HUES6 (cell line): Measurements from ENCODE around the gene CANT1.
"Not testable (repeated sequence)": the region's sequence is repeated elsewhere in the genome, so short reads cannot be mapped to it uniquely, and the experiment has no call there.

Experiments used
- H3K27ac ChIP-seq: 2 replicates; pipeline ENCODE4 v1.7.0; 2013; ENCODE audit warnings: low read depth, mild to moderate bottlenecking, low read length, inconsistent platforms
- H3K27me3 ChIP-seq: 2 replicates; pipeline ENCODE4 v1.6.1; 2013; ENCODE audit warnings: low read length; ENCODE audit not compliant: control insufficient read depth, insufficient read depth
- H3K36me3 ChIP-seq: 2 replicates; pipeline ENCODE4 v1.6.1; 2013; ENCODE audit warnings: low read length; ENCODE audit not compliant: control insufficient read depth, insufficient read depth
- H3K4me1 ChIP-seq: 2 replicates; pipeline ENCODE4 v1.6.1; 2013; ENCODE audit warnings: low read length; ENCODE audit not compliant: control insufficient read depth, insufficient read depth
- H3K4me3 ChIP-seq: 2 replicates; pipeline ENCODE4 v1.5.1; 2013; ENCODE audit warnings: low read depth, low read length
- H3K9ac ChIP-seq: one replicate; pipeline ENCODE4 v1.6.1; 2013; ENCODE audit warnings: mild to moderate bottlenecking, low read length
- H3K9me3 ChIP-seq: 2 replicates; pipeline ENCODE4 v1.6.1; 2013; ENCODE audit warnings: low read depth, low read length; ENCODE audit not compliant: control insufficient read depth, insufficient read depth

The CANT1 gene

DNA sequence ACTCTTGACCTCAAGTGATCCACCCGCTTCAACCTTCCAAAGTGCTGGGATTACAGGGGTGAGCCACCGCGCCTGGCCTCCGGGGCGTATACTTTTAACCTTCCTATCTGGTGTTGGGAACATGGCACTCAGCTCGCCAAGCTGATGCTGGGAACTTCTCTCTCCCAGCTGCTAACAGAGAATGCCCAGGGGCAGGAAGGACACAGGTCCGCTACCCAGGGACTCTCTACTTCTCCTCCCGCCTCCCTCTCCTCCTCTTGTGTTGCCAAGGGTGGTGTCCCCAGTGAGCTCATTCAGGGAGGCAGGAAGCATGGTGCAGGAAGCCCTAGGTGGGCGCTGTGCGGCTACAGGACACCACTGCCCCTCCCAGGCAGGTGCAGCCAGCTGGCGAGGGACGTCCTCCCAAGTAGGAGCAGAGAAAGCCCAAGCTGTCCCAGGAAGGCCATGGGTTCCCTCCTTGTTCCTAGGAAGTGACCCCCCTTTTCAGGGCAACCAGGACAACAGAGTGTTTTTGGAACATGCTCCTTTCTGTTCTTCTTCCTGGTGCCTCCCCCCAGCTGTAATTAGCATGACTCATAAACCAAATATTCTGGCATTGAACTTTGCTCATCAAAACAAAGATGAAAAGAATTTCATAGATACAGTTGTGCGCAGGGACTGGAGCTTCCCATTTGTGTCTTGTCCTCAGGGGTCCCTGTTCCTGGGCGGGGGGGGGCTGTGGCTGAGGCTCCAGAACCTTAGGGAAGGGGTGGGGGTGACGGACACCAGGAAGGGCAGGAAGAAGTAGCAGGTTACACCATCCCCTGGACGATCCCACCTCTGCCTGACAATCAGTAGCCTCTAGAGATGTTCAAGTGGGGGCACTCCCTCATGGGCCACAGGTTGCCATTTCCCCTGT, 17.1 kb upstream of the CANT1 start:
- Histone ChIP-seq H3K36me3 (no peaks in the 10 kb centered on the region), H3K9me3 (no peaks in the 10 kb centered on the region), H3K4me1 (peaks cover 14% of the 10 kb centered on the region), H3K27ac (no peak overlapping the region), H3K27me3 (peaks cover 88% of the 10 kb centered on the region), H3K4me3 (no peak overlapping the region), H3K9ac (no peak overlapping the region)

DNA sequence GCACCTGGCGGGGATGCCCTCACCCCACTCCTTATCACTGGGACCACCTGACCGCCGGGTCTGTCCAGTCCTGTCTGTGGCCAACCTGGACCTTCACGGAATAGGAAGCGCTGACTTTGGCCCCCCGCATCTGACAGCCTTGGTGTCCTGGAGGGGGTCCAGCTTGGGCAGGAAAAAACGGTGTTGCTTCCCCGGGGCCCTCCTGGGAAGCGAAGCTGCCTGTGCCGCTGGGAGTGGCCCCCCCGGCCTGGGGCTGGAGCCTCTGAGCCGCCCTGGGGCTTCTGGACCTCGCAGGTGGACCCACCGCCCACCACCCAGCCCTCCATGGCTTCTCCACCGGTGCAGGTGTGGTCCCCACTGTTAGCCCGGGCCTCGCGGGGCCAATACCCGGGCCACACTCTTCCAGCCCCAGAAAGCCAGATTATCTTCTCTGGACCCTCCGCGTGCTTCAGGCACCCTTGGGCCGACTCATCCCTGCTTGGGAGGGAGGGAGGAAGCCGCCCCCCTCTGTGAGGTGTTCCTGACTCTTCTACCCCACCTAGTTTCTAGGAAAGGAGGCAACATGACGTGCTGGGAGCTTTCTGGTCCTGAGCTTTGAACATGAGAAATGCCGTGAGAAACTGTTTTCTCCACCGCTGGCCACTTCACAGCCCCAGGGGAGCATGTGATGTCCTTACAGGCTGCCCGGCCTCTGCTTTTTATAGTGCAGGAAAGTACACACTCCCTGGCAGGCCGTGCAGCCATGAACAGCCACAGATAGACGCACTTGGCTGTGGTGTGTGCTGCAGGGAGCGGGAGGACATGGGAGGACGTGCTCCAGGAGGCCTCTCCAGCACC, 15.6 kb upstream of the CANT1 start:
- Histone ChIP-seq H3K36me3 (no peaks in the 10 kb centered on the region), H3K9me3 (no peaks in the 10 kb centered on the region), H3K27me3 (peaks cover 100% of the 10 kb centered on the region), H3K4me1 (peaks cover 14% of the 10 kb centered on the region), H3K9ac (no peak overlapping the region), H3K27ac (no peak overlapping the region), H3K4me3 (peak overlapping the region; percentile 68)

DNA sequence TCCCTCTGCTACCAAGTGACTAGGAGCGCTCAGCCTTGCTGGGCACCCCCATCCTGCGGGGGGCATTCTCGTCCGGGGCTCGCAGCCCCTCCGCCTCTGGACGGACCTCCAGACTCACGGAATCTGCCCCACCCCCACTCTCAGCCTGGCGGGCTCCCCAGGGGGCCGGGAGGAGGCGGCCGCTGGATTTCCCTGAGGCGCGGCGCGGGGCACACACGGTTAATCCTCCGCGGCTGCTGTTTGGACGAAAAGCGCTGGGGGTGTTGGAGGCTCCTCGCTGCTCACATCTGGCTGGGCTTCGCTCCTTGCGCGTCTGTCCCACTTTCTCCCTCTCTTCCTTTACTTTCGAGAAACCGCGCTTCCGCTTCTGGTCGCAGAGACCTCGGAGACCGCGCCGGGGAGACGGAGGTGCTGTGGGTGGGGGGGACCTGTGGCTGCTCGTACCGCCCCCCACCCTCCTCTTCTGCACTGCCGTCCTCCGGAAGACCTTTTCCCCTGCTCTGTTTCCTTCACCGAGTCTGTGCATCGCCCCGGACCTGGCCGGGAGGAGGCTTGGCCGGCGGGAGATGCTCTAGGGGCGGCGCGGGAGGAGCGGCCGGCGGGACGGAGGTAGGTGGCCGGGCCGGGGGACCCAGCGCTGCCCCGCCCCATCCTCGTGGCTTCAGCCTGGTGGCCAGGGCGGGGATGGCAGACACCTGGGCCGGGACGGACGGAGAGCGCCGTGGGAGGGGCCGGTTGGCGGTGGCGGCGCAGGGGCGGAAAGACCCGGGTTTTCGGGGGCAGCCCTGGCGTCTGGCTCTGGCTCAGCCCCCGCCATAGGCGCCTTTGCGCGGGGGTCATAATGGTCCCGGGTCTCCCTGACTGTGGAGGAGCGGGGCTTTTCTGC, 14.6 kb upstream of the CANT1 start, which contains the start of gene C1QTNF1:
Gene C1QTNF1 (plus strand): TSS at position 284 of the 886 bp plus-strand sequence. CDS start 19,800 bp downstream, outside the sequence.
- H3K27me3 ChIP-seq: peaks cover 95% of the 10 kb centered on the region

DNA sequence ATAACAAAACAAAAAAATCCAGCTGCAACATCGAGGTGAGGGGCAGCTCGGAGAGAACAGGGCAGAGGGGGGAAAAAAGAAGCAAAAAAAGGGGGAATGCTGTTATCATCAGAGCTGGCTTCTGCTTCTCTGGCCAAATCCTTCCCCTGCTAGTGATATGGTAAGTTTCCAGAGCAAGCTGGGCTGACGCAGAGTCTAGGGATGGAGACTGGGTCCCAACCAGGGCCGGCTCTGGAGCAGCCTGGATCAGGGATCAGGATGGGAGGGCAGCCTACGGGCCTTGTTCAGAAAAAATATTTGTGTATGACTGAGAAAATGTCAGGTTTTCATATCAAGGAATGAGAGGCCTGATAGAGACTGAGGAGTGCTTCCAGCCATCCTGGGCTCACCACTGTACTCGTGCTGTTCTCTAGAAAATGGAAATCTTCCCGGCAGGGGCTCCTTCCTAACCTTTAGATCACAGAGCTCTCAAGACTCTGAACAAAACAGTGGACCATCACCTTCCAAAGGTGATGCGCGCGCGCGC, 13.7 kb upstream of the CANT1 start:
- Histone ChIP-seq H3K36me3 (no peaks in the 10 kb centered on the region), H3K27me3 (peaks cover 87% of the 10 kb centered on the region), H3K27ac (no peak overlapping the region), H3K4me1 (peaks cover 14% of the 10 kb centered on the region), H3K4me3 (peak overlapping the region; percentile 68), H3K9ac (no peak overlapping the region), H3K9me3 (no peaks in the 10 kb centered on the region)

More for the DNA sequence above, 14.6 kb upstream of the CANT1 start, which contains the start of gene C1QTNF1:
- Histone ChIP-seq H3K36me3 (no peaks in the 10 kb centered on the region), H3K4me3 (peak within 1 kb of the TSS; percentile 68), H3K9ac (peak within 1 kb of the TSS; percentile 28), H3K4me1 (peaks cover 14% of the 10 kb centered on the region), H3K9me3 (no peaks in the 10 kb centered on the region), H3K27ac (no peak within 1 kb of the TSS)

DNA sequence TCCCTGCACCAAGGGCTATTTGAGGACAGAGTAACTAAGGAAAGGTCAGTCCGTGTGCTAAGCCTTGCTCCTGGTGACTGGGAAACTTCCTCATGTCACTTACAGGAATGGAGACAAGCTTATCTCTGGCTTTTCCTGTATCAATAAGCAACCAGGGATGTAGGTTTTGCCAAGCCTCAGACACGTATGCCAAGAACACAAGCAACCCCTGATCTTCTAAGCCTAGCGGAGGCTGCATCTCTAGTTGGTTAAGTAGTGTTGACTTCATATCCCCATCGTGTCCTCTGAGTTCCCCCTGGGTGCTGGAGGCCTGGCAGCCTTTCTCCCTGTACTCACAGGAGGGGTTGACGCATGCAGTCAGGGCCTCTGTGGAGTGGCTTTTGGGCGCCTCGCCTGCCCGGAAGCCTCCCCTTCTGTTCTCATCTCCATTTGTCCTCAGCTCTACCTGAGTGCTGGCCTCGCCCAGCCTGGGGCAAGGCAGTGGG, 13.0 kb upstream of the CANT1 start:
- Histone ChIP-seq H3K9ac (no peak overlapping the region), H3K4me1 (peaks cover 14% of the 10 kb centered on the region), H3K4me3 (no peak overlapping the region), H3K9me3 (no peaks in the 10 kb centered on the region), H3K27ac (no peak overlapping the region), H3K36me3 (no peaks in the 10 kb centered on the region), H3K27me3 (peaks cover 80% of the 10 kb centered on the region)

DNA sequence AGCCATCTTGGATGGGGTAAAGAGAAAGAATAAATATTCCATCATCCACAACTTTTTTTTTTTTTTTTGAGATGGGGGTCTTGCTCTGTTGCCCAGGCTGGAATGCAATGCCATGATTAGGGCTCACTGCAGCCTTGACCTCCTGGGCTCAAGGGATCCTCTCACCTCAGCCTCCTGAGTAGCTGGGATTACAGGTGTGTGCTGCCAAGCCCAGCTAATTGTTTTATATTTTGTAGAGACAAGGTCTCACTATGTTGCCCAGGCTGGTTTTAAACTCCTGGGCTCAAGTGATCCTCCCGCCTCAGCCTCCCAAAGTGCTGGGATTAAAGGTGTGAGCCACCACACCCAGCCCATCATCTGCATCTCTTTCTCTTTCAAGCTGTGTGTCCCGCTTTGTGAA, 12.4 kb upstream of the CANT1 start:
- H3K9ac ChIP-seq: not testable (repeated sequence)
- H3K27me3 ChIP-seq: peaks cover 73% of the 10 kb centered on the region

DNA sequence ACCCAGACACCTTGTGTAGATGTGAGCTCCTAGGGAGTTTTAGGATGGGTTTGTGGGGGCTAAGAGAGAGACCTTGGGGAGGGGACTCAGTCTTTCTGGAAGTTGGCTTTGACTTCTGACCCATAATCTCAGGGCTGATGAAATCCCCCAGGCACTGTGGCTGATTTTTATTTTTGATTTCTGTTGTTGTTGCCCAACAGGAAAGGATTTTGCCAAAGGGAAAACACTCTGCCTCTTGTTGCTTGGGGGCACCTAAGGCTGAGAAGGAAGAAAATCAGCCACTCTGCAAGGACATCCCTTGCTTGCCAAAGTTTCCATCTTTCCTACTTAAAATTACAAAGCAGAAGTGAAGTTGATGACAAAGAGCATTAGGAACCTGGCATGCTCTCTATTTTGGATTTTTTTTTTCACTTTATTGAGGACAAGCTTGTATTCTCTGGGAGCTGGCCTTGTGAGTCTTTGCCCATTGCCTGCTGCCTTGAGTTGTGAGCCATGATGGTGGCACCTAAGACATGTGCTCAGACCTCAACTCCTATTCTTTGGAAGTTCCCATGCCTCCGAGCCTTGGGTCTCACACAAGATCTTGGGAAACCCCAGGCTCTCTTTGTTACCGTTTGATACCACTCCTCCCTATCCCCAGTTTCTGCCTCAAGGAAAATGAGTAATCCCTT, 11.2 kb upstream of the CANT1 start:
- H3K27me3 ChIP-seq: peaks cover 62% of the 10 kb centered on the region
- peaks cover 5% of the 10 kb centered on the region; the same call in 1 of the 2 replicates for H3K9me3 ChIP-seq
- no peaks in the 10 kb centered on the region for H3K36me3 ChIP-seq
- H3K9ac ChIP-seq: no peak overlapping the region
- H3K4me3 ChIP-seq: no peak overlapping the region
- H3K27ac ChIP-seq: no peak overlapping the region
- H3K4me1 ChIP-seq: peaks cover 14% of the 10 kb centered on the region

More for the DNA sequence above, 12.4 kb upstream of the CANT1 start:
- H3K9me3 ChIP-seq, H3K4me3 ChIP-seq, H3K27ac ChIP-seq, H3K36me3 ChIP-seq: not testable (repeated sequence)
- H3K4me1 ChIP-seq: peaks cover 14% of the 10 kb centered on the region

DNA sequence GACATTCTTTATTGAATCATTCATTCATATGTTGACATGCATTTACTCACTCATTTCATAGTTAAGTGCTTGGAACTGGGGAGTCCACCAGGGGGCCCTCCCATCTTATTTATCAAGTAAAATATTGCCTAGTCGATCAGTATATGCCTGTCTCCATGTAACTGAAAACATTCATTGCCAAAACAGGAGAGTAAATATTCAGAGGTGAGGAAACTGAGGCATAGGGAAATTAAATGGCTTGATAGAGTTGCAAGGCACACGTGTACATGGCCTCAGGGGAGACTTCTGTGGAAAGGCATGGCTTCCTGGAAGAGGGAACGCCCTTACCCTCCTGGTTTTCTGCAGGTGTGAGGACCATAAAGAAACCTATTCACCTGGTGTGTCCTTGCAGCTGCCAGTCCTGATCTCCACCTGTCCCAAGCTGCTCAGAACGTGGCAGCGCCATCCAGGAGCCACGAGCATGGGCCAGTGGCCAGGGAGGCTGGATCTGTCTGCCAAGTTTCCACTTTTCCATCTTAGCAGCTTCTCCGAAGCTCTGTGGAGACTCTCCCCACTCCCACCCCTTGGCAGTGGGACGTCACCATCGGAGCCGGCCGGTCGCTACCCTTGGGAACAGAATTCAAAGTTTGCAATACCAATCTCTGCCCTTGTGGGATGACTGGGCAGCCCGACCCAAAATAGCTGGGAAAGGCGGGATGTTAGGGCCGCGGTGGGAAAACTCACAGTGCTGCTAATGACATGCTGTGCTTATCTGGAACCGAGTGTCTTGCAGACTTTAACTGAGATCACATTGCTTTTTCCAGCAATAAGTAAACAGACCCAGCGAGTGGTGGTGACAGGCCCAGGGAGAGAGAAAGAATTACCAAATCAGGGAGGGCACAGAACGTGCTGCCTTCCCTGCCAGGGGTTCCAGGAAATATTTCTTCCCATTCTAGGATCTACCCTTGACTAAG, 10.3 kb upstream of the CANT1 start:
- Histone ChIP-seq H3K36me3 (no peaks in the 10 kb centered on the region), H3K4me3 (no peak overlapping the region), H3K9ac (no peak overlapping the region), H3K27me3 (peaks cover 53% of the 10 kb centered on the region), H3K9me3 (peaks cover 10% of the 10 kb centered on the region; the same call in 1 of the 2 replicates), H3K27ac (no peak overlapping the region), H3K4me1 (peaks cover 11% of the 10 kb centered on the region)

DNA sequence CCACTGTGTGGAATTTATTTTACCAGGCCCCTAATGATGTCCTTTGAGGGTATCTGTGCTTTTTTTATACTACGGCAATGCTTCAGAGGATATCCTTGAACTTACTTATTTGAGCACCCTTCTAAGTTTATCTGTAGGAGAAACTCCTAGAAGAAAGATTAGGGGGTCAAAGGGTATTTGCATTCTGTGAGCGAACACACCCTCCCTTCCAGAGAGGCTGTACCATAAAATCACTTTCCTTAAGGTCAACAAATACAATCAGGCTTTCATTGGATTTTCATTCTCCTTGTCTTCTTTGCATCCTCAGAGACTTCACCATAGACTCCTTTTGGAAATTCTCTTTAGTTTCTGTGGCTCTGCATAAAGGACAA, 9.7 kb upstream of the CANT1 start:
- Histone ChIP-seq H3K36me3 (no peaks in the 10 kb centered on the region), H3K4me1 (peaks cover 6% of the 10 kb centered on the region; the same call in 1 of the 2 replicates), H3K27me3 (peaks cover 47% of the 10 kb centered on the region), H3K9ac (no peak overlapping the region), H3K4me3 (no peak overlapping the region), H3K9me3 (peaks cover 17% of the 10 kb centered on the region), H3K27ac (no peak overlapping the region)
